Dermis blood vessel endothelial cell (primary cell): Measurements from ENCODE around the gene GNB1L. TPM values are rescaled to one million over a fixed set of nuclear protein-coding genes. Genes with fewer than 3 reads are reported as not detected.

Source experiments
- total RNA-seq: library from RNA; depleted of rRNA; stranded (reverse); fragments of >200 nt; gene quantifications from 2 replicates; pipeline ENCODE4 v1.2.3, GENCODE V29; 2014

Gene GNB1L
- total RNA-seq, 1 donor from 2014 or later = 7.3 TPM

Other genes with a start within 250 kb of the GNB1L start
- gene SEPTIN5, start 140.4 kb downstream of the GNB1L start, total RNA-seq = 25.3 and 29.3 TPM in 2 replicates
- gene GP1BB, start 131.3 kb downstream of the GNB1L start, total RNA-seq = 5.3 and 5.4 TPM in 2 replicates
- 69.6 and 73.2 TPM in 2 replicates for gene TBX1, start 94.1 kb downstream of the GNB1L start, total RNA-seq
- 28.1 and 30.7 TPM in 2 replicates for gene RTL10, start within 50 bp of the GNB1L start, total RNA-seq
- 551 and 616 TPM in 2 replicates for gene COMT, start 86.9 kb upstream of the GNB1L start, total RNA-seq
- gene TXNRD2, start 86.9 kb upstream of the GNB1L start, total RNA-seq = 81.9 and 129 TPM in 2 replicates
- gene ARVCF, start 161.9 kb upstream of the GNB1L start, total RNA-seq = 123 and 288 TPM in 2 replicates
- 86.0 and 93.6 TPM in 2 replicates for gene TANGO2, start 166.2 kb upstream of the GNB1L start, total RNA-seq
- 30.2 and 30.3 TPM in 2 replicates for gene DGCR8, start 225.4 kb upstream of the GNB1L start, total RNA-seq